ENCODE results near the gene PPP1R13B. TPM values are rescaled to one million over a fixed set of nuclear protein-coding genes. Genes with fewer than 3 reads are reported as not detected.

PPP1R13B gene
- total RNA-seq, 2 donors from 2014 or later, result 63.0 to 89.3 TPM

DNA sequence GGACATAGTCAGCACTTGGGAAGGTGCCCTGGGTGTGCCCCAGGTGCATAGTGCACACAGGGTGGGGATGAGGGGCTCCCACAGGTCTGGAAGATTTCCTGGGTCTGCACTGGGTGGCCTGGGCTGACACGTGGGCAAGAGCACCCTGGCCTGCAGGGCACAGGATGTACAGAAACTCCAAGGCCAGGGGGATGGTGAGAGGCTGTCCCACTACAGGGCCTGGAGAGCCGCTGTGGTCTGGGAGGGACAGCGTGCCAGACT is 35.8 kb upstream of the PPP1R13B start:
- no peak for ATAC-seq
- intact Hi-C loops (cut with DNase I), result loop anchor here in 1 of 2 donors (5.0 kb wide), 1 partner anchor 76 kb away; no protein-coding TSS in a partner anchor

DNA sequence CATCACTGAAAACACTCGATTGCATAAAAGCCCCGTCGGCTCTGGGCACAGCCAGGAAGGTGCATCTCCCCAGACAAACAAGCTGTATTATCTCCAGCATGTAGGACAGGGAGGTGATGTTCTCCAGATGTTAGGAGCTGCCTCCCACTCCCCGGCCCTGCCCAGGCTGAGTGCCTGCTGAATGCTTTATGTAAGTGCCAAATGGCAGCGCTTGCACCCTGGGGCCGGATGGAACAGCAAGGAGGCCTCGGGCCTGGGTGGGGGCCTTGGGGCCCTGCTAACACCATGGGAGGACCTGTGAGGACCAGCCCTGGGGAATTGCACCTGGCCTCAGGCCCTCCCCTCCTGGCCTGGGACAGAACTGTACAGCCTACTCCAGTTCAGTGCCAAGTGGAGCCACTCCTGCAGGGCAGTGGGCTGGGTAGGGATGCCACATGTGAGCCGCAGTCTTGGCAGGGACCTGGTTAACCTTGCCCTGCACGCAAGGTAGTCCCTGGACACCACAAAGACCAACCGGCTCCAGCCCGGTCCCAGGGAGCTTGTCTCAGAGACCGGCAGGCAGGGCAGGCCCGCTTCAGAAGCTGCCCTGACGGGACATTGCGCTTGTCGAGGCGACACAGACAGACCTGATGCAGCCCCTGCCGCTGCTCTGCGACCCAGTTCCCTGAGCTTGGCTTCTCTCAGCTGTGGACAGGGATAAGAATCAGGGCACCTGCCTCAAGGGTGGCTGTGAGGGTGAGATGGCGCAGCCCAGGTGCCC is 35.3 kb upstream of the PPP1R13B start:
- DNase-seq (no peak), ATAC-seq (no peak)
- intact Hi-C loops (cut with DNase I), result loop anchor here in 1 of 2 donors (5.0 kb wide), 1 partner anchor 75 kb away; no protein-coding TSS in a partner anchor

More for the DNA sequence above, 35.8 kb upstream of the PPP1R13B start:
- DNase-seq, result no peak

DNA sequence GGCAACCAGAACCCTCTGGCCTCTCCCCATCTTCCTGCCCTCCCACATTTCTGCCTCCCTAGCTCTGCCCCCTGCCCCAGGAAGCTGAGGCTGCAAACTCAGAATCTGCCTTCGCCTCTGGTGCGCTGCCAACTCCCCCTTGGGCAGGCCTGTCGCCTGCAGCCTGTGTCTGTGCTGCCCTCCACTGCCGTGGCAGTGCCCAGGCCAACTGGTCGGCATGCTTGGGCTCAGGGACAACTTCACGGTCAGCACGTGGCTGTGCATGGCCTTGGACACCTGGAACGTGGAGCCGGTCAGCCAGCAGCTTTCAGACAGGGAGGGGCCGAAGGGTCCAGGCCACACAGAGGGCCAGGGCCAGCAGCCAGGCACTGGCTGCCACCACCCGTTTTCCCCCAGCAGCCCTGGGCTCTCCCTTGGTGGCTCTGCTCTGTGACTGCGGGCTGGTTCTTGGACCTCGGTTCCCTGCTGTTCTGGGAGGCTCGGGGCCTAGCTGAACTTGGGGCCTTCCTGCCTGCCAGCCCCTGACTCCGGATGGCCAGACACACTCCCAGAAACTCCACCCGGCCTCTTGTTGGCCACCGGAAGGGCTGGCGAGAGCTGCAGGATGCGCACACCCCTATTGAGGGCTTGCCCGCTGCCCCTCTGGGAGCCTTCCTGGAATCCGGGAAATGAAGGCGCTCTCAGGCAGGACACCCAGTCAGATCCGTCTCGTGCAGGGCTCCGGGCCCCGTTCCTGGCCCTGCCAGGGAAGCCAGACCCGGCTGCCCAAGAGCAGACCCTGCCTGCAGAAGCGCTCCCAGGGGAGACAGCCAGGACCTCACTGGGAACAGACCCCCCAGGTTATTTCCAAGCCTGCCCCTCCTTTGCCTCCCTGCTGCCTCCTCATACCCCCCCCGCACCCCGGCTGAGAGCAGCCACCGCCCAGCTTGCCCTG is 34.2 kb upstream of the PPP1R13B start:
- intact Hi-C loops (cut with DNase I), result loop anchor here in 1 of 2 donors (5.0 kb wide), 1 partner anchor 74 kb away; no protein-coding TSS in a partner anchor
- DNase-seq (peak; percentile 77), ATAC-seq (peak; percentile 44 to 45)

DNA sequence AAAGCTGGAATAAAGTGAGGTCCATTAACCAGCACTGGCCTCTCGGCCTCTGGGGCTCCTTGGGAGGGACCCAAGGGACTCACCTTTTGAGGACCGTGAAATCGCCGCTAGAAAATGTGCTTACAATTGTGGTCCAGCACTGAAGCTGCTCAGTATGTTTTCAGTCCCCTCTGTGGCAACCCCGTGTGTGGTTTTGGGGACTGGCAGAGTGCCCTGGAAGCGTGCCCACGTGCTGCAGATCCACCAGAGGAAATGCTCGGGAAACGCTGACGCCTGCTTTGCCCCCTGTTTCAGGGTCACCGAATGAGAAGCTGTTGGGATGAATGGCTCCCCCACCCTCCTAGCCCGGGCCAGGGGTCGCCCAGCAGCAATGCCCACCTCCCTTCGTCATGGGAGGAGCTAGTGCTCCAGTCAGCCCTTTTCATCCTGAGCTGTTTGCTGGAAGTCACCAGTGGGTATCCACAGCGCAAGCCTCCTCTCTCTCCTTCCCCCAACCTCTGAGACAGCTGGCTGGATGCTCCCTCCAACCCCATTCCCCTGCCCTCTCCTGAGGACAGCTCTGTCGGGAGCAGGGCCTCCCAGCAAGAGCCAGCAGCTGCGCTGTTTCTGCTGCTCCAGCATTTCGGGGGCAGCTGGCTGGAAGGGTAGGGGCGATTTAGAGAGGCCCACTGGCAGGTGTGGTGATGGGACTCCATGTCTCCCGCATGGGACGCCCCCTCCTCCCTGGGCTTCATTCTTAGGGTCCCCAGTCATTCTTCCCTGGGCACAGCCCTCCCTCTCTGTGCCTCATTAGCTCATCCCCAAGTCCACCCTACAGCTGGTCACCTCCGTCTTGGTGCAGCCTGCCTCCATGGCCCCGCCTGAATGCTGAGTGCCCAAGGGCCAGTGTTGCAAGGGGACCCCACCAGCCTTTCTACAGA is 33.2 kb upstream of the PPP1R13B start:
- intact Hi-C loops (cut with DNase I), result loop anchor here in 1 of 2 donors (5.0 kb wide), 1 partner anchor 73 kb away; no protein-coding TSS in a partner anchor
- DNase-seq, result peak; percentile 87
- peak; percentile 65 to 81 for ATAC-seq

DNA sequence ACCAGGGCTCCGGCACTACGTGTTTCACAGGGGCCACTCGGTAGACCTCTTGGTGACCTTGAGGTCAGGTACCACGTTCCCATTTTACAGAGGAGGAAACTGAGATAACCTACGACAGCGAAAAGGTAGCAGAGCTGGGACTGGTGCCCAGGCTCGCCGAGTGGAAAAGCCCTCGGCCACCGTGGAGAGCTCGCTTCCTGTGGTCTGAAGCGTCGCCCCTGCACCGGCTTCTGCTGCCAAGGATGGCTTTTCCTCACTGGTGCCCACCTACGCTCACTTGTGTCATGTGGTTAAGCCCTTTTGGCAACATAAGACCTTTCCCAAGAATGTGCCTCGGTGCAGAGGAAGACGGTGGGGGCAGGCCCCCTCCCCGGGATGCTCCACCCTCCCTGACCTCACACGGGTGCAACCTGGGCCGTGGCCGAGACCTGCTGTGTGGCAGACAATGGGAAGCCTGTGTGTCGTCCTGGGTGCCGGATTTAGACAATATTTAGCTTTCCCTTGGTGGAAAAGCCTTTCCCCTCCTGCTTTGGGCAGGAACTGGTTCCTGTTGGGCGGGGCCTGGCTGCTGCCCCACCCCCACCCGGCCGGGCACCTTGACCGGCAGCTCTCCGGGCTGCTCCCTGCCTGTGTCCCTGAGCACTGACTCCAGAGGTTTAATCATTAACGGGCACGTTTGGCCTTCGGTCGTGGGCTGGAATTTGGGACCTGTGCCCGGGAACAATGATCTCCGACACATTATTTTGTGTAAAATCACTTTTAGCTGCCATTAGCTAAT is 32.4 kb upstream of the PPP1R13B start:
- intact Hi-C loops (cut with DNase I), result loop anchor here in 1 of 2 donors (5.0 kb wide), 1 partner anchor 72 kb away; no protein-coding TSS in a partner anchor
- peak; percentile 62 to 79 for ATAC-seq
- peak; percentile 57 for DNase-seq

DNA sequence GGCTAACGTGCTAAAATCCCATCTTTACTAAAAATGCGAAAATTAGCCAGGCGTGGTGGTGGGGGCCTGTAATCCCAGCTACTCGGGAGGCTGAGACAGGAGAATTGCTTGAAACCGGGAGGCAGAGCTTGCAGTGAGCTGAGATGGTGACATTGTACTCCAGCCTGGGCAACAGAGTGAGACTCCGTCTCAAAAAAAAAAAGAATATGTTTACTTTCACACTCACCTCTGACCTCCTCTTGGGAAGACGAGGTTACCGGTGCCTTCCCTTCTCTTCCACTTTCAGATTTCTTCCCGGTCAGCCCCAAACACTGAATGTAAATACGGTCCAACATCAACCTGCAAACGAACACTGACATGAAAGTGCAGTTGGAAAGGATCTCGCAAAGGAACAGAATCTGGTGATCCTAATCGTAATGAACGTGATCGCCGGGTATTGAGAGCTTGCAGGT is 31.8 kb upstream of the PPP1R13B start:
- no peak for ATAC-seq
- no peak for DNase-seq
- intact Hi-C loops (cut with DNase I), result no loop called here

DNA sequence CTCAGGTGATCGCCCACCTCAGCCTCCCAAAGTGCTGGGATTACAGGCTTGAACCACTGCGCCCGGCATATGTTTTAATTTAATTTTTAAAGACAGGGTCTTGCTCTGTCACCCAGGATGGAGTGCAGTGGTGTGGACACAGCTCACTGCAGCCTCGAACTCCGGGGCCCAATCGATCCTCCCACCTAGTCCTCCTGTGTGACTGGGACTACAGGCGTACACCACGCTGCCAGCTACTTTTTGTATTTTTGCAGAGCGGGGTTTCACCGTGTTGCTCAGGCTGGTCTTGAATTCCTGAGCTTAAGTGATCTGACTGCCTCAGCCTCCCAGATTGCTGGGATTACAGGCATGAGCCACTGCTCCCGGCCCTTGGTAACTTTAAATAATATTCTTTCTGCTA is 30.8 kb upstream of the PPP1R13B start:
- intact Hi-C loops (cut with DNase I), result no loop called here
- no peak for ATAC-seq
- DNase-seq, result no peak

- ATAC-seq, result no peak
- no peak for DNase-seq
- intact Hi-C loops (cut with DNase I), result no loop called here
These were observed 27.6 kb upstream of the PPP1R13B start for GRCh38 chr14:103875010-103875409.

DNA sequence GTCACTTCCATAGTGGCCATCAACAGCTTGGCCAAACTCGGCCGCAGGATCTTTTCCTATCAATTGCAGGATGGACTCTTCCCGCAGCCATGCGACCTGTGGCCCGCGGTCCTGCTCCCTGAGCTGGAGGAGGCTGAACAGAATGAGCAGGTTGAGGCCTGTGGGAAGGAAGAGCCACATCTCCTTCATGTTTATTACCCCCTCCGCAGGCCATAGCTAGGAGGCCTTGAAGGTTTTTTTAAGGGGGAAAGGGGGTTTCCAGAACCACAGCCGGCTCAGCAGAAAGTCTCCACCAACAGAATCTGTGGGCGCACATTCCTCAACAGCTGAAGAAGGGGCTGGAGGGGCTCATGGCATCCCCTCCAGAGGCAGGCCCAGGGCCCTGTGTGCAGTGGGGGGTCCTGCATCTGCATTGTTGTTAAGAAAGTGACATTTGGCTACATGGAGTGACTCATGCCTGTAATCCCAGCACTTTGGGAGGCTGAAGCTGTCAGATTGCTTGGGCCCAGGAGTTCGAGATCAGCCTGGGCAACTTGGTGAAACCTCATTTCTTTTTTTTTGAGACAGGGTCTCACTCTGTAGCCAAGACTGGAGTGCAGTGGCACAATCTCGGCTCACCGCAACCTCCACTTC is 25.2 kb upstream of the PPP1R13B start:
- DNase-seq (no peak), ATAC-seq (no peak)
- intact Hi-C loops (cut with DNase I), result no loop called here

DNA sequence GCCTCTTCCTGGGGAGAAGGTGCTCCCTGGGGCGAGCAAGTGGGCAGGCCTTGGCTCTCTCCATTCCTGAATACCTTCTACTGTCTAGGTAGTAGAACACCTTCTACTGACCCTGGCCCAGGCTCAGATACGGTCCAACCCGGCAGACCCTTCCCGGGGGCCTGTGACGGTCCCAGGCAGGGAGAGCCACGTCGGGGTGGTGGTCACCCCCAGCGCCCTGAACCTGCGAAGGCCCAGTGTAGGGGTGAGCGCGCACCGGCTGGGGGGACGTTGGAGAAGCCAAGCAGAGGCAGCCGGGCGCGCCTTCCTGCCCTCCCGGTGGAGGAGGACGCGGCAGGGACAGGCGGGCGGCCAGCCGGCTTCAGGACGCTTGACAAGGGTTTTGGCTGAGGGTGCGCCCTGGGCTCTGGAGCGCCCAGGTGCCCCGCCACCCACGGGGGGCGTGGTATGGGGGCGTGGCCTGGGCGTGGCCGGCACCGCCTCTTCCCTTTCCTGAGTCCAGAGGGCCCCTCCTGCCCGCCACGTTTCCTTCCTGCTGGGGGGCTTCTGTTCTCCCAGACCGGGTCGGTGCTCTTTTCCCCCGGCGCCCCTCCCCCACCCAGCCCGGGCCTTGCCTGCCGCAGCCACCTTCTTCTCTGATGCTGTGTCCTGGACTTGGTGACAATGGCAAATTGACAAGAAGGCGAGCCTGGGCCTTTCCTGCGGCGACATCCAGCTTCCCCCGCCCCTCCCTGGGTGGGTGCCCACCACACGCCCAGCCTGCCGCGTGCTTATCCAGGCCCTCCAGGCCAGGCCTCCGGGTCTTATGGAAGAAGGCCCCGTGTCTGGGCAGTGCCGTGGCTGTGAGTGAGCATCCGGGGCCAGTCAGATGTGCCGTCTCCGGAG is 24.5 kb upstream of the PPP1R13B start:
- peak; percentile 80 for DNase-seq
- ATAC-seq, result peak; percentile 88 to 91
- intact Hi-C loops (cut with DNase I), result no loop called here

GRCh38 chr14:103870891-103871595 is 23.7 kb upstream of the PPP1R13B start:
- intact Hi-C loops (cut with DNase I), result no loop called here
- no peak for DNase-seq
- ATAC-seq, result no peak

GRCh38 chr14:103870144-103870876 is 22.9 kb upstream of the PPP1R13B start:
- intact Hi-C loops (cut with DNase I), result no loop called here
- ATAC-seq (no peak), DNase-seq (no peak)

GRCh38 chr14:103869406-103870143 is 22.2 kb upstream of the PPP1R13B start:
- no peak for DNase-seq
- intact Hi-C loops (cut with DNase I), result no loop called here
- no peak for ATAC-seq

GRCh38 chr14:103868242-103868897 is 21.0 kb upstream of the PPP1R13B start:
- ATAC-seq (no peak), DNase-seq (no peak)
- intact Hi-C loops (cut with DNase I), result no loop called here
